ENCODE data around the gene CTDSPL.

Gene CTDSPL

DNA sequence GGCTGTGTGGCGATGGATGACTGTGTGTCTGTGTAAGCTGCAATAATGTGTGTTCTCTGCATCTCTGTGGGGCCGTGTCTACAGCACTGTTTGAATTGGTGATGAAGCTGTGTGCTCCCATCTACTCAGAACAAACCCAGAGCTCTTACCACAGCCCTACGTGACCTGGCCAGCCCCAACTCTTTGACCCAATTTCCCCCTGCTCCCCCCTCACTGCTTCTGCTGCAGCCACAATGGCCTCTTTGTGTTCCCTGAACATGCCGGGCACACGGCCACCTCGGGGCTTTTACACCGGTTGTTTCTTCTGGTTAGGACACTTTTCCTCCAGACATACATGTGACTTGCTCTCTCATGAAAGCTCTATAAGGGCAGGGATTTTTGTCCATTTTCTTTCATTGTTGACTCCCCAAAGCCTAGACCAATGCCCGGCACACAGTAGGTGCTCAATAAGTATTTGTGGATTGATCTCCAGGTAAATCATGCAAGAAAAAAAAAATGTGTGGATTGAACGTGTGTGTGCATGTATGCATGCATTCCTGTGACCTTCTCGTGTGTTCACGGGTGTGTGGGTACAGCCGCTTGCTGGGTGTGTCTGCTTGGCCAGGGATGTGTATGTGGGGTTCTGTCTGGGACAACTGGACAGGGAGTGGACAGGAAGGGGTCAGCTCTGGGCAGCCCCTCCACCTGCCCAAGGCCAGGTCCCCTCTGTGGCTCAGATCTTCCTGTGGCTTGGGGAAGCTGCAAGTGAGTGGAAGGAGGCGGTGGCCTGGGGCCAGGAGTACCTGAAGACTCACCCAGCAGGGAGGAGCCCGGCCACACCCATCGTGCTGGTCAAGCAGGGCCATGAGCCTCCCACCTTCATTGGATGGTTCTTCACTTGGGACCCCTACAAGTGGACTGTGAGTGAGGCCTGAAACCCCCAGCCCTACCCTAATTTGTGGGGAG is 143.7 kb downstream of the CTDSPL start:
- no peak for DNase-seq

GRCh38 chr3:38006031-38006430 is 144.4 kb downstream of the CTDSPL start:
- DNase-seq, result no peak

DNA sequence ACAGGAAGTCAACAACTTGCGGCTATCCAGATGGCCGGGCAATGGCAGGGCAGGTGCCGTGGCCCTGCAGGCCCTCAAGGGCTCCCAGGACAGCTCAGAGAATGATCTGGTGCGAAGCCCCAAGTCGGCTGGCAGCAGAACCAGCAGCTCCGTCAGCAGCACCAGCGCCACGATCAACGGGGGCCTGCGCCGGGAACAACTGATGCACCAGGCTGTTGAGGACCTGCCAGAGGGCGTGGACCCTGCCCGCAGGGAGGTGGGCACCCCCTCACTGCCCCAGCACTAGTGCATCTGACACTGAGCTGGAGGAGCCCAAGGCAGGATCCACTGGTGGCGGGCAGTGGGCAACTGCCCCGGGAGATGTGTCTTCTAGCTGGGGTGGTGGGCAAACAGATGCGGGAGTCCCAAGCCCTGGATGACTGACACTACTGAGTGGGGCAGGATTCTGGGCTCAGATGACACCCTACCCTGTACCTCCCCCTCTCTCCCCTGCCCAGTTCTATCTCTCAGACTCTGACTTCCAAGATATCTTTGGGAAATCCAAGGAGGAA is 144.8 kb downstream of the CTDSPL start:
- DNase-seq, result no peak

- no peak for DNase-seq
These were observed 146.0 kb downstream of the CTDSPL start for GRCh38 chr3:38007754-38008090.

DNA sequence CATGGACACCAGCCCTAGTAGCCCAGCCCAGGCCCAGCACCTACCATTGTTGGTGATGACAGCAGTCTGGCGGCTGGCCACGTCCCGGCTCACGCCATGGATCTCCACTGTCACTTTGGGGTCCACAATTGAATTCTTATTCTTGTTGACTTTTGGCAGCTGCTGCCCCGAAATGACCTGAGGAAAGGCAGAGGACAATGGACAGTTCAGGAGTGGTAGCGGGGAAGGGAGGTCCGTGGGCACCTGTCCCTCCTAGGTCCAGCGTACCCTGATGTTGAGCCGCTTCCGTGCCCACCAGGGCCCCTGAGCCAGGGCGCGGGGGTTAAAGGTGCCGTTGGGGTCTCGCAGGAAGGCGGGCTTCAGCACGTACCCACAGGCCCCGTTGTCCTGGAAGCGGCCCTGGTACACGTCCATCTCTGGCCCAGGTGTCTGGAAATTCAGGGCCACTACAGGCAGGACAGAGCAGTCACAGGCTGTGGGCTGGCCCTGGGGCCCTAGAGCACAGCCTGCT is 146.6 kb downstream of the CTDSPL start:
- no peak for DNase-seq

- DNase-seq, result no peak
These were observed 147.4 kb downstream of the CTDSPL start for GRCh38 chr3:38008971-38009580.

DNA sequence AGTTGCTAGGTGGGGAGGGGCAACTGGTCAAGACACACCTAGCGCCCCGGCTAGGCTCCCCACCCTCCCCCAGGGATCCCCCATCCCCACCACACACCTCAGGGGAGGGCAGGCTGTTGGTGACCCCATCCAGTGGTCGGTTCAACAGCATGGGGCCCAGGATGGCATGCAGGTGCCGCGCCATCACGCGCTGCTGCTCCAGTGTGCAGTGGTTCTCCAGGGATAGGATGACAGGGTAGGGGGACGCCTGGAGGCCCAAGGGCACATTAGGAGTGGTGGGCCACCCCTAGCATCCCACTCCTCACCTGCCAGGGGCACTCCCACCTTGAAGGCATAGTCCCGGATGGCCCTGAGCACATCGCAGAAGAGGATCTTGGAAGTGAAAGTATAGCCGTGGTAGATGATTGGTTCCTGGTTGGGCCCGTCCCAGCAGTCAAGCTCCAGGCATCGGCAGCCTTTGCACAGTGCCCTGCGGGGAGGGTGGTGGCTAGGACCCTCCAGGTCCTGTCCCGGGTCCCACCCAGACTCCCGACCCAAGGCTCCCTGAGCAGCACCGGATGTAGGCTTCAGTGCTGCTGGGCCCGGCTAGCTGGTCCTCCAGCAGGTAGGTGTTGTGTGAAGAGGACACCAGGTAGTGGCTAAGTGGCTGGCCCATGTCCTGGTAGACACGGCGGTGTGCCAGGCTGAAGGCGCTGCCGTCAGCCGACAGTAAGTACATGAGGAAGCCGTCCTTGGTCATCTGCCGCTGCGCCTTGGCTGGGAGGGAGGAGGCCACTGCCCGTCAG is 148.3 kb downstream of the CTDSPL start:
- no peak for DNase-seq

- DNase-seq, result no peak
These were observed 149.4 kb downstream of the CTDSPL start for GRCh38 chr3:38011111-38011510.

- no peak for DNase-seq
These were observed 153.8 kb downstream of the CTDSPL start for GRCh38 chr3:38015485-38015884.

GRCh38 chr3:38015984-38016383 is 154.3 kb downstream of the CTDSPL start:
- no peak for DNase-seq

DNA sequence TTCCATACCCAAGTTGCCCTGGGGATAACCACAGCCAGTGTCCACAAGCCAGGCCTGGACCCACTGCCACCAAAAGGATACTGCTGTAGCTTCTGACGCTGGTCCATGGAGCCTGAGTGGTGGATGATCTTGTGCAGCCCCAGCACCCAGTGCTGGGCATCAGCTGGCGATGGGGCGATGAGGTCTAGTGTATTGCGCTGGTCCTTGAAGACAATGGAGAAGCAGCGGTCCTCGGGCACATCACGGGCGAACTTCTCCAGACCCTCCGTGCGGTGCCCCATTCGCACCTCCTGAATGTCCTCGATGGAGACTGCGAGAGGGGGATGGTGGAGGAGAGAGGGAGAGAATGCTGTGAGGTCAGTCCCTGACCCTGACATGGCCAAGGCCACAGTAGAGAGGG is 154.7 kb downstream of the CTDSPL start:
- no peak for DNase-seq

GRCh38 chr3:38016847-38017444 is 155.3 kb downstream of the CTDSPL start:
- DNase-seq, result no peak

- DNase-seq, result no peak
These were observed 156.0 kb downstream of the CTDSPL start for GRCh38 chr3:38017445-38018295.

DNA sequence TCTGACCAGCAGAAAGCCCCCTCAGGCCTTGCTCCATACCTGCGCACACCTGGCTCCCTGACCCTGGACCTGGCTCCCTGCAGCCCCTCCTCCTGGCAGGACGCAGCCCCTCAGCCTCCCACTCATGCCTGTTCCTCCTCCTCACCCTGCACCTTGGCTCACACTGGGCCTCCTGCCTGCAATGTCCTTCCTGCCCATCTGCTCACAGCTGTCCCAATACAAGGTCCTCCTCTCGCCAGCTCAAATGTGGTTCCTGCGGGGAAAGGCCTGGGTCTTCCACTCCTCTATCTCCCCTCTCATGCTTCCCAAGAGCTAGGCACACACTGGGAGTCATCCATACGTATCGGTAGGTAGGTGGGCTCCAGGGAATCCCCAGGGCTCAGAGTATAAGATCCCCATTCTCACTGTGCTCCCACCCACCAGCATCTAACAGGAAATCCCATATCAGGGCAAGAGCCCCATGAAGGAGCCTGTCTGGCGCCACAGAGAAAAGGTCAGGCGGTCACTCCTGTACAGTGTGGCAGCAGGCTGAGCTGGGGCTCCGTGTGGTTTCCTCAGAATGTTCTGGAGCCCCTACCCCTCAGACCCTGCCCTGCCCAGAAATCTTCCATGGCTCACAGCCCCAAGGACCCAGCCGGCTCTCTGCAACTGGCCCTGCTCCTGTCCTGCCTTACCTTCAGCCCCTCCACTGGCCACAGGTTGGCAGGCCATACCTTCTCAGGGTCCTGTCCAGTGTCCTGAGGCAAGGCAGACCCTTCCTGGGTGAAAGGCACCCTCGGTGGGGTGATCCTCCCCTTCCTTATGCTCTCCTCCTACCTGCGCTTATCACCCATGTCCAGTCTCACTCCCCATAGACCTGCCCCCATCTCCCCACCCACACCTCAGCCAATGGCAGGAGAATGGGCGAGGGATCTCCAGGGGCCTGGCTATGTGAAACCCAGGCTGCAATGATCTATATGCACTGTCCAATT is 156.9 kb downstream of the CTDSPL start:
- no peak for DNase-seq

DNA sequence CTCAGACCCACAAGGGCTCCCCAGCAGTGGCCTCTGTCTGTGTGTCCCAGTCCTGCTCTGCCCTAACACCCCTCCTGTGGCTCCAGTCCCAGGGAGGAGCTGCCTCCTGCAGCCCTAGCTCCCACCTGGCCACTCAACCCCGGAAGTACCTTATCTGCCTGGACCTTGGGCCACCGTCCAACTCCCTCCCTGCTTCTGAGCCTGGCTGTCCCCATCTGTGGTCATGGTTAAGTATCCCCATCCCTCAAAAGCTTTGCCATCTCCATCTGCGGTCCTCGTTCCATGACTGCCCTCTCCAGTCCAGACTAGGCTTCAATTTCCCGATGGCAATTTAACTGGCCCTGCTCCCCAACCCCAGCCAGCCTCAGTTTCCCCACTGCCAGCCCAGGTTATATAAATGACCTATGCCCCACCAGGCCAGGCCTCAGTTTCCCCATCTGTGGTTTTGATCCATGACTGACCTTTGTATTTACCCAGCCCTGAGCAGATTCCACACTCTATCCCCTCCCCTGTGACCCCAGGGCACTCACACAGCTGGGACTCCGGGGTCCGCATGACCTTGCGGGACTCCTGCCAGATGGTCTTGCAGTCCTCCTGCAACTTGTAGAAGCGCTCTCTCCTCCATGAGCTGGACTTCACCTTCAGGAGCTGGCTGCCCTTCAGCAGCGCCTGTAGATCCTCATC is 158.1 kb downstream of the CTDSPL start:
- DNase-seq, result no peak

GRCh38 chr3:38020342-38020726 is 158.7 kb downstream of the CTDSPL start:
- no peak for DNase-seq

DNA sequence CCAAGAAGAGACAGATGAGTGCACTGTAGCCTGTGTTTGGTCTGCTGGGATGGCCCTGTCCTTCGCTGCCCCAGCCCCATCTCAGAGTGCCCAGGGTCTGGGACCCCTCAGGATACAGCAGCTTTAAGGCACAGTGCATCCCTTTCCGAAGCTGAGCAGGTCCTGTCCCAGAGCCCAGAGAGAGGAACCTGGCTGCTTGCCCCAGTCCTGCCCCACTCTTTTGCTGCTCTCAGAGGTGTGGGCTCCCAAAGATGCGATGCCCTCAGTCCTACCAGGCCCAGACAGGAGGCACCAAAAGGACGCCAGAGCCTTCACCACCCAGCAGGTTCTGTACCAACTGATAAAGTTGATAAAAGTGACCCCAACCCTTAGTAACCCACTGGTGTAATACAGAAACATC is 159.5 kb downstream of the CTDSPL start:
- DNase-seq, result no peak

DNA sequence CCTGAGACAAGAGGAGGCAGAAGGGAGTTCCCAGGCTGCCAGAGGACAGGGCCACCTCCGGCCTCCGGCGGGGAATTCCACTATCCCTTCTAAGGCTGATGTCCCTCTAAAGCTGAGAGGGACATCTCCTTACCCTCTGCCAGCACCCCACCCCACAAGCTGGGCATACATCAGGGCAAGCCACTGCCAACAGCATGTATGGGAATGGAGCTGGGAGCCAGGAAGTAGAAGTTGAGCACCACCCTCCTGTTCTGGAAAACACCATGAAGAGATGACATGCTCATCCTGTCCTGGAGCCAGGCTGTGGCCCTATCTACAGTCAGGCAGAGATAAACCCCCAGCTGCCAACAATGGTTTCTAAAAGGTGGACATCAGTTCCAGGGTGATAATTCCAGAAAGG is 160.6 kb downstream of the CTDSPL start:
- DNase-seq, result no peak

GRCh38 chr3:38022896-38023709 is 161.4 kb downstream of the CTDSPL start:
- DNase-seq, result no peak
